ENCODE results near the gene PKHD1. TPM values are rescaled to one million over a fixed set of nuclear protein-coding genes. Genes with fewer than 3 reads are reported as not detected.

The PKHD1 gene
- polyA plus RNA-seq, 2 donors, result under 0.01 to 0.01 TPM

GRCh38 chr6:51619042-51619799, 468.2 kb downstream of the PKHD1 start:
- no peak overlapping the region for H3K27ac ChIP-seq (ENCODE audit: low read depth in 2 of 2, low read length in 1 of 2)

GRCh38 chr6:51618563-51618962, 468.9 kb downstream of the PKHD1 start:
- H3K36me3 ChIP-seq (ENCODE audit: control insufficient read depth in 2 of 2, insufficient read depth in 2 of 2, low read length in 1 of 2), result no peaks in the 10 kb centered on the region
- H3K27me3 ChIP-seq (ENCODE audit: control insufficient read depth in 1 of 2, insufficient read depth in 2 of 2, low read length in 2 of 2), result no peaks in the 10 kb centered on the region
- H3K4me3 ChIP-seq (ENCODE audit: low read depth in 1 of 2, low read length in 2 of 2), result no peak overlapping the region
- no peak overlapping the region for H3K27ac ChIP-seq (ENCODE audit: low read depth in 2 of 2, low read length in 1 of 2)
- H3K4me1 ChIP-seq (ENCODE audit: control insufficient read depth in 2 of 2, insufficient read depth in 2 of 2, low read length in 1 of 2), result peaks cover 0 to 3% of the 10 kb centered on the region in 2 donors
- no peaks in the 10 kb centered on the region for H3K9me3 ChIP-seq (ENCODE audit: control insufficient read depth in 2 of 2, insufficient read depth in 1 of 2, low read depth in 1 of 2, low read length in 1 of 2)

More at GRCh38 chr6:51619042-51619799, 468.2 kb downstream of the PKHD1 start:
- peaks cover 0 to 3% of the 10 kb centered on the region in 2 donors for H3K4me1 ChIP-seq (ENCODE audit: control insufficient read depth in 2 of 2, insufficient read depth in 2 of 2, low read length in 1 of 2)
- H3K9me3 ChIP-seq (ENCODE audit: control insufficient read depth in 2 of 2, insufficient read depth in 1 of 2, low read depth in 1 of 2, low read length in 1 of 2), result no peaks in the 10 kb centered on the region
- H3K4me3 ChIP-seq (ENCODE audit: low read depth in 1 of 2, low read length in 2 of 2), result no peak overlapping the region
- H3K36me3 ChIP-seq (ENCODE audit: control insufficient read depth in 2 of 2, insufficient read depth in 2 of 2, low read length in 1 of 2), result no peaks in the 10 kb centered on the region
- H3K27me3 ChIP-seq (ENCODE audit: control insufficient read depth in 1 of 2, insufficient read depth in 2 of 2, low read length in 2 of 2), result no peaks in the 10 kb centered on the region
- WGBS, 2 donors, result 67 to 74% methylated on average over 6 of the region's 6 CpGs

- H3K27me3 ChIP-seq (ENCODE audit: control insufficient read depth in 1 of 2, insufficient read depth in 2 of 2, low read length in 2 of 2), result no peaks in the 10 kb centered on the region
- peaks cover 0 to 3% of the 10 kb centered on the region in 2 donors for H3K4me1 ChIP-seq (ENCODE audit: control insufficient read depth in 2 of 2, insufficient read depth in 2 of 2, low read length in 1 of 2)
- 44% methylated on average over 2 of the region's 2 CpGs for WGBS, 2 donors
- no peaks in the 10 kb centered on the region for H3K9me3 ChIP-seq (ENCODE audit: control insufficient read depth in 2 of 2, insufficient read depth in 1 of 2, low read depth in 1 of 2, low read length in 1 of 2)
- no peak overlapping the region for H3K27ac ChIP-seq (ENCODE audit: low read depth in 2 of 2, low read length in 1 of 2)
- no peaks in the 10 kb centered on the region for H3K36me3 ChIP-seq (ENCODE audit: control insufficient read depth in 2 of 2, insufficient read depth in 2 of 2, low read length in 1 of 2)
- no peak overlapping the region for H3K4me3 ChIP-seq (ENCODE audit: low read depth in 1 of 2, low read length in 2 of 2)
Measured at GRCh38 chr6:51617751-51618150, 469.7 kb downstream of the PKHD1 start.

- H3K27ac ChIP-seq (ENCODE audit: low read depth in 2 of 2, low read length in 1 of 2), result no peak overlapping the region
- WGBS, 2 donors, result 40 to 45% methylated on average over 1 of the region's 1 CpG
- H3K36me3 ChIP-seq (ENCODE audit: control insufficient read depth in 2 of 2, insufficient read depth in 2 of 2, low read length in 1 of 2), result no peaks in the 10 kb centered on the region
- H3K4me1 ChIP-seq (ENCODE audit: control insufficient read depth in 2 of 2, insufficient read depth in 2 of 2, low read length in 1 of 2), result peaks cover 0 to 3% of the 10 kb centered on the region in 2 donors
- H3K9me3 ChIP-seq (ENCODE audit: control insufficient read depth in 2 of 2, insufficient read depth in 1 of 2, low read depth in 1 of 2, low read length in 1 of 2), result no peaks in the 10 kb centered on the region
- no peak overlapping the region for H3K4me3 ChIP-seq (ENCODE audit: low read depth in 1 of 2, low read length in 2 of 2)
- H3K27me3 ChIP-seq (ENCODE audit: control insufficient read depth in 1 of 2, insufficient read depth in 2 of 2, low read length in 2 of 2), result no peaks in the 10 kb centered on the region
Measured at GRCh38 chr6:51616243-51616642, 471.2 kb downstream of the PKHD1 start.

GRCh38 chr6:51614725-51615124, 472.7 kb downstream of the PKHD1 start:
- Histone ChIP-seq H3K27ac (ENCODE audit: low read depth in 2 of 2, low read length in 1 of 2) (no peak overlapping the region), H3K36me3 (ENCODE audit: control insufficient read depth in 2 of 2, insufficient read depth in 2 of 2, low read length in 1 of 2) (no peaks in the 10 kb centered on the region), H3K4me1 (ENCODE audit: control insufficient read depth in 2 of 2, insufficient read depth in 2 of 2, low read length in 1 of 2) (peaks cover 0 to 3% of the 10 kb centered on the region in 2 donors), H3K4me3 (ENCODE audit: low read depth in 1 of 2, low read length in 2 of 2) (no peak overlapping the region), H3K27me3 (ENCODE audit: control insufficient read depth in 1 of 2, insufficient read depth in 2 of 2, low read length in 2 of 2) (no peaks in the 10 kb centered on the region), H3K9me3 (ENCODE audit: control insufficient read depth in 2 of 2, insufficient read depth in 1 of 2, low read depth in 1 of 2, low read length in 1 of 2) (no peaks in the 10 kb centered on the region)

- no peak overlapping the region for H3K27ac ChIP-seq (ENCODE audit: low read depth in 2 of 2, low read length in 1 of 2)
- no peak overlapping the region for H3K4me3 ChIP-seq (ENCODE audit: low read depth in 1 of 2, low read length in 2 of 2)
- no peaks in the 10 kb centered on the region for H3K9me3 ChIP-seq (ENCODE audit: control insufficient read depth in 2 of 2, insufficient read depth in 1 of 2, low read depth in 1 of 2, low read length in 1 of 2)
- no peaks in the 10 kb centered on the region for H3K4me1 ChIP-seq (ENCODE audit: control insufficient read depth in 2 of 2, insufficient read depth in 2 of 2, low read length in 1 of 2)
- H3K36me3 ChIP-seq (ENCODE audit: control insufficient read depth in 2 of 2, insufficient read depth in 2 of 2, low read length in 1 of 2), result no peaks in the 10 kb centered on the region
- H3K27me3 ChIP-seq (ENCODE audit: control insufficient read depth in 1 of 2, insufficient read depth in 2 of 2, low read length in 2 of 2), result no peaks in the 10 kb centered on the region
- WGBS, 2 donors, result 42 to 59% methylated on average over 3 of the region's 3 CpGs
Measured at GRCh38 chr6:51613558-51613957, 473.9 kb downstream of the PKHD1 start.

- H3K9me3 ChIP-seq (ENCODE audit: control insufficient read depth in 2 of 2, insufficient read depth in 1 of 2, low read depth in 1 of 2, low read length in 1 of 2), result no peaks in the 10 kb centered on the region
- no peak overlapping the region for H3K4me3 ChIP-seq (ENCODE audit: low read depth in 1 of 2, low read length in 2 of 2)
- H3K4me1 ChIP-seq (ENCODE audit: control insufficient read depth in 2 of 2, insufficient read depth in 2 of 2, low read length in 1 of 2), result no peaks in the 10 kb centered on the region
- H3K27ac ChIP-seq (ENCODE audit: low read depth in 2 of 2, low read length in 1 of 2), result no peak overlapping the region
- no peaks in the 10 kb centered on the region for H3K36me3 ChIP-seq (ENCODE audit: control insufficient read depth in 2 of 2, insufficient read depth in 2 of 2, low read length in 1 of 2)
- H3K27me3 ChIP-seq (ENCODE audit: control insufficient read depth in 1 of 2, insufficient read depth in 2 of 2, low read length in 2 of 2), result no peaks in the 10 kb centered on the region
- WGBS, 2 donors, result 80 to 84% methylated on average over 4 of the region's 4 CpGs
Measured at GRCh38 chr6:51608932-51609331, 478.5 kb downstream of the PKHD1 start.

GRCh38 chr6:51608383-51608782, 479.0 kb downstream of the PKHD1 start:
- Histone ChIP-seq H3K4me1 (ENCODE audit: control insufficient read depth in 2 of 2, insufficient read depth in 2 of 2, low read length in 1 of 2) (peaks cover 0 to 2% of the 10 kb centered on the region in 2 donors), H3K27ac (ENCODE audit: low read depth in 2 of 2, low read length in 1 of 2) (no peak overlapping the region), H3K9me3 (ENCODE audit: control insufficient read depth in 2 of 2, insufficient read depth in 1 of 2, low read depth in 1 of 2, low read length in 1 of 2) (no peaks in the 10 kb centered on the region), H3K27me3 (ENCODE audit: control insufficient read depth in 1 of 2, insufficient read depth in 2 of 2, low read length in 2 of 2) (no peaks in the 10 kb centered on the region), H3K36me3 (ENCODE audit: control insufficient read depth in 2 of 2, insufficient read depth in 2 of 2, low read length in 1 of 2) (no peaks in the 10 kb centered on the region), H3K4me3 (ENCODE audit: low read depth in 1 of 2, low read length in 2 of 2) (no peak overlapping the region)
- 61 to 73% methylated on average over 3 of the region's 3 CpGs for WGBS, 2 donors

GRCh38 chr6:51600514-51600913, 486.9 kb downstream of the PKHD1 start:
- Histone ChIP-seq H3K4me1 (ENCODE audit: control insufficient read depth in 2 of 2, insufficient read depth in 2 of 2, low read length in 1 of 2) (peaks cover 0 to 2% of the 10 kb centered on the region in 2 donors), H3K9me3 (ENCODE audit: control insufficient read depth in 2 of 2, insufficient read depth in 1 of 2, low read depth in 1 of 2, low read length in 1 of 2) (no peaks in the 10 kb centered on the region), H3K27ac (ENCODE audit: low read depth in 2 of 2, low read length in 1 of 2) (no peak overlapping the region), H3K27me3 (ENCODE audit: control insufficient read depth in 1 of 2, insufficient read depth in 2 of 2, low read length in 2 of 2) (no peaks in the 10 kb centered on the region), H3K36me3 (ENCODE audit: control insufficient read depth in 2 of 2, insufficient read depth in 2 of 2, low read length in 1 of 2) (no peaks in the 10 kb centered on the region), H3K4me3 (ENCODE audit: low read depth in 1 of 2, low read length in 2 of 2) (no peak overlapping the region)
- 91 to 94% methylated on average over 2 of the region's 2 CpGs for WGBS, 2 donors

GRCh38 chr6:51598171-51598570, 489.2 kb downstream of the PKHD1 start:
- H3K27me3 ChIP-seq (ENCODE audit: control insufficient read depth in 1 of 2, insufficient read depth in 2 of 2, low read length in 2 of 2), result no peaks in the 10 kb centered on the region
- H3K4me3 ChIP-seq (ENCODE audit: low read depth in 1 of 2, low read length in 2 of 2), result no peak overlapping the region
- H3K36me3 ChIP-seq (ENCODE audit: control insufficient read depth in 2 of 2, insufficient read depth in 2 of 2, low read length in 1 of 2), result no peaks in the 10 kb centered on the region
- H3K4me1 ChIP-seq (ENCODE audit: control insufficient read depth in 2 of 2, insufficient read depth in 2 of 2, low read length in 1 of 2), result no peaks in the 10 kb centered on the region
- no peaks in the 10 kb centered on the region for H3K9me3 ChIP-seq (ENCODE audit: control insufficient read depth in 2 of 2, insufficient read depth in 1 of 2, low read depth in 1 of 2, low read length in 1 of 2)
- 90% methylated on average over 17 to 18 of the region's 18 CpGs for WGBS, 2 donors
- no peak overlapping the region for H3K27ac ChIP-seq (ENCODE audit: low read depth in 2 of 2, low read length in 1 of 2)
